ENCODE results near the gene ASS1. TPM values are rescaled to one million over a fixed set of nuclear protein-coding genes. Genes with fewer than 3 reads are reported as not detected.

The ASS1 gene
- total and polyA plus RNA-seq, 3 donors from 2014 or later = 68.5 to 153 (median 90.2) TPM

Small RNA genes within 50 kb of the gene (small RNA-seq; reads per million reads assigned to genes)
- gene RN7SL665P = 0 reads per million in 2 donors

Other genes with a start within 250 kb of the ASS1 start
- 10 to 100 TPM; 10.2 to 15.5 TPM for gene HMCN2, start 179.2 kb upstream of the ASS1 start, total RNA-seq
- gene HMCN2, start 179.2 kb upstream of the ASS1 start, polyA plus RNA-seq (ENCODE audit: insufficient read depth, low read depth, low replicate concordance) = 17.7 TPM
- 10 to 100 TPM; 85.3 to 88.7 TPM for gene FUBP3, start 134.6 kb downstream of the ASS1 start, total RNA-seq
- 59.4 TPM for gene FUBP3, start 134.6 kb downstream of the ASS1 start, polyA plus RNA-seq (ENCODE audit: insufficient read depth, low read depth, low replicate concordance)
- under 1 TPM; 0.68 to 0.71 TPM for gene PRDM12, start 219.6 kb downstream of the ASS1 start, total RNA-seq
- 0.32 TPM for gene PRDM12, start 219.6 kb downstream of the ASS1 start, polyA plus RNA-seq (ENCODE audit: insufficient read depth, low read depth, low replicate concordance)
- gene EXOSC2, start 248.8 kb downstream of the ASS1 start, total RNA-seq = 10 to 100 TPM; 20.3 to 24.7 TPM
- gene EXOSC2, start 248.8 kb downstream of the ASS1 start, polyA plus RNA-seq (ENCODE audit: insufficient read depth, low read depth, low replicate concordance) = 15.3 TPM

Measured in testis (tissue), 3 donors.